Measurements from ENCODE around the gene ZBTB20. TPM values are rescaled to one million over a fixed set of nuclear protein-coding genes. Genes with fewer than 3 reads are reported as not detected.

Gene ZBTB20
- total and polyA plus RNA-seq, 7 donors: 0.40 to 74.9 (median 41.7) TPM

DNA sequence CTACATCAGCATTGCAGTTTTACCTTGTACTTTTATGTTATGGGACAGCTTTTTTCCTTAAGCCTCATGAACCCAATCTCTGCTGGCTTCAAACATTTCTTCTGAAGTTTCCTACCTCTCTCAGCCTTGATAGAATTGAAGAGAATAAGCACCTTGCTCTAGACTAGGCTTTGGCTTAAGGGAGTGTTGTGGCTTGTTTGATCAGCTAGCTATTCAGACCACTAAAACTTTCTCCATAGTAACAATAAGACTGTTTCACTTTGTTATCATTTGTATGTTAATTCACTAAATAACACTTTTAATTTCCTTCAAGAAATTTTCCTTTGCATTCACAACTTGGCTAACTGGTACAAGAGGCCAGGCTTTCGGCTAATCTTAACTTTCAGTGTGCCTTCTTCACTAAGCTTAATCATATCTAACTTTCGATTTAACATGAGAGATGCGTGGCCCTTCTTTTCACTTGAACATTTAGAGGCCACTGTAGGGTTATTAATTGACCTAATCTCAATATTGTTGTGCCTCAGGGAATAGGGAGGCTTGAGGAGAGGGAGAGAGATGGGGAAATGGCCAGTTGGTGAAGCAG lies 861.3 kb downstream of the ZBTB20 start:
- no peaks in the 10 kb centered on the region for H3K9me3 ChIP-seq
- H3K36me3 ChIP-seq (ENCODE audit: insufficient read depth in 1 of 2, low read depth in 1 of 2): no peaks in the 10 kb centered on the region
- TF ChIP-seq, protein P1, sequence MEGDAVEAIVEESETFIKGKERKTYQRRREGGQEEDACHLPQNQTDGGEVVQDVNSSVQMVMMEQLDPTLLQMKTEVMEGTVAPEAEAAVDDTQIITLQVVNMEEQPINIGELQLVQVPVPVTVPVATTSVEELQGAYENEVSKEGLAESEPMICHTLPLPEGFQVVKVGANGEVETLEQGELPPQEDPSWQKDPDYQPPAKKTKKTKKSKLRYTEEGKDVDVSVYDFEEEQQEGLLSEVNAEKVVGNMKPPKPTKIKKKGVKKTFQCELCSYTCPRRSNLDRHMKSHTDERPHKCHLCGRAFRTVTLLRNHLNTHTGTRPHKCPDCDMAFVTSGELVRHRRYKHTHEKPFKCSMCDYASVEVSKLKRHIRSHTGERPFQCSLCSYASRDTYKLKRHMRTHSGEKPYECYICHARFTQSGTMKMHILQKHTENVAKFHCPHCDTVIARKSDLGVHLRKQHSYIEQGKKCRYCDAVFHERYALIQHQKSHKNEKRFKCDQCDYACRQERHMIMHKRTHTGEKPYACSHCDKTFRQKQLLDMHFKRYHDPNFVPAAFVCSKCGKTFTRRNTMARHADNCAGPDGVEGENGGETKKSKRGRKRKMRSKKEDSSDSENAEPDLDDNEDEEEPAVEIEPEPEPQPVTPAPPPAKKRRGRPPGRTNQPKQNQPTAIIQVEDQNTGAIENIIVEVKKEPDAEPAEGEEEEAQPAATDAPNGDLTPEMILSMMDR (IDR thresholded peaks at IDR 0.05): no peak
- ATAC-seq (no peak), DNase-seq (no peak)
- H3K27ac ChIP-seq: no peak overlapping the region
- H3K4me3 ChIP-seq: no peak overlapping the region
- intact Hi-C loops (cut with DNase I): no loop called here
- no peaks in the 10 kb centered on the region for H3K27me3 ChIP-seq (ENCODE audit: insufficient read depth in 3 of 3, low read length in 2 of 3)
- 90 to 94% (median 94%) methylated on average over 3 of the region's 3 CpGs for WGBS, 3 donors
- no peaks in the 10 kb centered on the region for H3K4me1 ChIP-seq

DNA sequence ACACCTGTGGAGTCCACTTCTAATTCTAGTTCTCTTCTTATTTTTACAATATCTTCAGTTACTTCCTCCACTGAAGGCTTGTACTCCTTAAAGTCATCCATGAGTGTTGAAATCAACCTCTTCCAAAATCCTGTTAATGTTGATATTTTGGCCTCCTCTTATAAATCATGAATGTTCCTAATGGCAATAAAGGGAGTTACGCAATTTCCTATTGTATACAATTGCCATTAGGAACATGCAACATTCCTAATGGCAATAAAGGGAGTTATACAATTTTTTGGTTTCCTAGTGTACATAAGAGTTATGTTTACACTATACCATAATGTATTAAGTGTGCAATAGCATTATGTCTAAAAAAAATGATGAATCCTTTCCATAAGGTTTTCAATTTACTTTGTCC lies 862.4 kb downstream of the ZBTB20 start:
- WGBS, 3 donors: 98 to 100% (median 99%) methylated on average over 1 of the region's 1 CpG
- H3K27ac ChIP-seq: no peak overlapping the region
- H3K4me1 ChIP-seq: no peaks in the 10 kb centered on the region
- DNase-seq: no peak
- TF ChIP-seq, protein P1 (IDR thresholded peaks at IDR 0.05): no peak
- no peak for ATAC-seq
- H3K27me3 ChIP-seq (ENCODE audit: insufficient read depth in 3 of 3, low read length in 2 of 3): no peaks in the 10 kb centered on the region
- intact Hi-C loops (cut with DNase I): no loop called here
- H3K36me3 ChIP-seq (ENCODE audit: insufficient read depth in 1 of 2, low read depth in 1 of 2): no peaks in the 10 kb centered on the region
- H3K4me3 ChIP-seq: no peak overlapping the region
- no peaks in the 10 kb centered on the region for H3K9me3 ChIP-seq

Data from psoas muscle (tissue), 8 donors.